DND-41 (cell line): ENCODE data around the gene LRRIQ1.

Experiments used
- ATAC-seq: fragments of 200-7000 bp; cut with Tn5 transposase; 3 replicates; pipeline ENCODE4 v1.9.1; 2021; ENCODE audit warnings: low read depth; ENCODE audit not compliant: insufficient read depth
- DNase-seq: peaks from one replicate; pipeline ENCODE4 v3.0.0-alpha.2; 2020
- H2AFZ ChIP-seq: 2 replicates; pipeline ENCODE4 v1.6.0; 2012; ENCODE audit warnings: low read depth, low read length
- H3K27ac ChIP-seq: 2 replicates; pipeline ENCODE4 v1.5.1; 2012; ENCODE audit warnings: low read length, inconsistent platforms
- H3K27me3 ChIP-seq: fragments of 200-600 bp; sonication (generic); 2 replicates; pipeline ENCODE4 v1.6.0; 2012; ENCODE audit warnings: low read length, mild to moderate bottlenecking, inconsistent platforms; ENCODE audit not compliant: insufficient read depth, poor library complexity
- H3K36me3 ChIP-seq: 2 replicates; pipeline ENCODE4 v1.5.1; 2012; ENCODE audit warnings: low read length, inconsistent platforms; ENCODE audit not compliant: insufficient read depth
- H3K4me1 ChIP-seq: 2 replicates; pipeline ENCODE4 v1.5.1; 2012; ENCODE audit warnings: mild to moderate bottlenecking, low read length; ENCODE audit not compliant: insufficient read depth
- H3K4me2 ChIP-seq: 2 replicates; pipeline ENCODE4 v1.6.0; 2012; ENCODE audit warnings: mild to moderate bottlenecking, moderate library complexity, low read length, inconsistent platforms; ENCODE audit not compliant: insufficient read depth
- H3K4me3 ChIP-seq, 2 experiments: fragments of 200-600 bp in 1 of 2; shearing (Covaris generic) in 1 of 2; 2 replicates each; pipeline ENCODE4 v1.5.1; 2012 to 2016; ENCODE audit warnings: inconsistent platforms in 2 of 2, low read length in 2 of 2, mild to moderate bottlenecking in 2 of 2, low read depth in 1 of 2, moderate library complexity in 1 of 2
- H3K79me2 ChIP-seq: 2 replicates; pipeline ENCODE4 v1.6.0; 2012; ENCODE audit warnings: low read length, inconsistent platforms; ENCODE audit not compliant: insufficient read depth
- H3K9ac ChIP-seq: 2 replicates; pipeline ENCODE4 v1.6.0; 2012; ENCODE audit warnings: low read depth, mild to moderate bottlenecking, inconsistent platforms, low read length, moderate library complexity
- H3K9me3 ChIP-seq: 2 replicates; pipeline ENCODE4 v1.5.1; 2012; ENCODE audit warnings: low read length, moderate library complexity, mild to moderate bottlenecking, inconsistent platforms; ENCODE audit not compliant: insufficient read depth, severe bottlenecking
- H4K20me1 ChIP-seq: 2 replicates; pipeline ENCODE4 v1.6.0; 2012; ENCODE audit warnings: low read length; ENCODE audit not compliant: insufficient read depth
- CTCF ChIP-seq: IDR thresholded peaks from 2 replicates; pipeline ENCODE4 v1.5.1; 2012; ENCODE audit warnings: borderline replicate concordance, low read length, moderate library complexity, mild to moderate bottlenecking; ENCODE audit not compliant: poor library complexity, severe bottlenecking; ENCODE audit errors: extremely low read depth
- EZH2 ChIP-seq: IDR thresholded peaks from 3 replicates; pipeline ENCODE4 v1.6.1; 2012; ENCODE audit warnings: borderline replicate concordance, low read depth, mild to moderate bottlenecking, moderate library complexity, low read length, inconsistent platforms; ENCODE audit not compliant: severe bottlenecking

The LRRIQ1 gene

GRCh38 chr12:85157035-85157603 lies 121.0 kb downstream of the LRRIQ1 start:
- no peak for TF ChIP-seq EZH2
- no peak for TF ChIP-seq CTCF
- no peak overlapping the region for H3K9ac ChIP-seq
- no peak for ATAC-seq
- H3K27ac ChIP-seq: no peak overlapping the region
- no peaks in the 10 kb centered on the region for H3K4me1 ChIP-seq
- no peak overlapping the region for H3K4me2 ChIP-seq
- H3K27me3 ChIP-seq: no peaks in the 10 kb centered on the region
- H3K4me3 ChIP-seq: no peak overlapping the region
- no peak overlapping the region for H2AFZ ChIP-seq
- no peaks in the 10 kb centered on the region for H3K36me3 ChIP-seq
- no peaks in the 10 kb centered on the region for H4K20me1 ChIP-seq
- no peaks in the 10 kb centered on the region for H3K9me3 ChIP-seq
- H3K79me2 ChIP-seq: no peaks in the 10 kb centered on the region
- no peak for DNase-seq

- no peaks in the 10 kb centered on the region for H4K20me1 ChIP-seq
- H3K79me2 ChIP-seq: no peaks in the 10 kb centered on the region
- no peak overlapping the region for H3K4me3 ChIP-seq
- no peaks in the 10 kb centered on the region for H3K9me3 ChIP-seq
- no peaks in the 10 kb centered on the region for H3K36me3 ChIP-seq
- no peak for ATAC-seq
- no peak overlapping the region for H3K27ac ChIP-seq
- no peak overlapping the region for H3K4me2 ChIP-seq
- no peaks in the 10 kb centered on the region for H3K27me3 ChIP-seq
- no peak for TF ChIP-seq EZH2
- no peak for TF ChIP-seq CTCF
- H3K4me1 ChIP-seq: no peaks in the 10 kb centered on the region
- no peak for DNase-seq
- H2AFZ ChIP-seq: no peak overlapping the region
- no peak overlapping the region for H3K9ac ChIP-seq
Observed at GRCh38 chr12:85163752-85164321, 127.7 kb downstream of the LRRIQ1 start.

- DNase-seq: no peak
- H2AFZ ChIP-seq: no peak overlapping the region
- no peak for ATAC-seq
- H3K4me2 ChIP-seq: no peak overlapping the region
- no peak overlapping the region for H3K27ac ChIP-seq
- no peaks in the 10 kb centered on the region for H3K36me3 ChIP-seq
- no peak overlapping the region for H3K9ac ChIP-seq
- H3K4me3 ChIP-seq: no peak overlapping the region
- no peak for TF ChIP-seq EZH2
- no peak for TF ChIP-seq CTCF
- no peaks in the 10 kb centered on the region for H4K20me1 ChIP-seq
- no peaks in the 10 kb centered on the region for H3K4me1 ChIP-seq
- no peaks in the 10 kb centered on the region for H3K79me2 ChIP-seq
- H3K9me3 ChIP-seq: no peaks in the 10 kb centered on the region
- H3K27me3 ChIP-seq: no peaks in the 10 kb centered on the region
Observed at GRCh38 chr12:85179680-85180270, 143.6 kb downstream of the LRRIQ1 start.
